Testis (tissue), 2 donors: ENCODE results near the gene CBFA2T3.
A peak's percentile ranks its signal among the peaks of the same experiment; 100 is the strongest.

ENCODE experiments used
- CTCF ChIP-seq, 3 experiments: fragments of 450-650 bp in 2 of 3; fragments of 200-600 bp in 1 of 3; sonication (generic) in 1 of 3; IDR thresholded peaks; one replicate each; pipeline ENCODE4 v1.5.1; 2016 to 2019; ENCODE audit warnings: antibody characterized with exemption in 3 of 3, mild to moderate bottlenecking in 2 of 3, moderate library complexity in 1 of 3
- POLR2A ChIP-seq: fragments of 450-650 bp; IDR thresholded peaks from one replicate; pipeline ENCODE4 v1.6.1; 2017; ENCODE audit warnings: antibody characterized with exemption, mild to moderate bottlenecking, moderate library complexity

GRCh38 chr16:88856828-88857727 is 119.9 kb downstream of the CBFA2T3 start, which contains the start of the genes GALNS and TRAPPC2L:
- TF ChIP-seq CTCF (IDR thresholded peaks at IDR 0.05) = peak in 1 of 3 experiments; percentile 18
- peak; percentile 31 for TF ChIP-seq POLR2A
